ENCODE results near the gene TNS3.
"Not testable (repeated sequence)": the region's sequence is repeated elsewhere in the genome, so short reads cannot be mapped to it uniquely, and the experiment has no call there.

The TNS3 gene

DNA sequence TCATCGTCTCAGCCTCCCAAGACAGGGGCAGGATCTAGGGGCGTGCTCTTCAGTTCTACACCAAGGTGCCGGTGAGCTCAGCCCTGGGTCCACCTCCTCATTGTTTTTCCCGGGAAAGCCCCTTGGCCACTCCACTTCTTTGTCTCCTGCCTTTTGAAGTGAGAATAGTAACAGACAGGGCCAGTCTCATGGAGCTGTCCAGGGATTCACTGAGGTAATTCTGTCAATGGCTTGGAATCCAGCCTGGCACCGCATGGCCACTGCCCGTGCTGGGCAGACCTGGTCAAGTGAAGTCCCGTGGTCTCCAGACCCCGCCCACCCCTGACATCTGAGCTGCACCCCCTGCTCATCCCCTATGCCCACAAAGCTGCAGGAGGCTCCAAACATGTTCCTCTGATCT, 138.9 kb downstream of the TNS3 start:
- DNase-seq: no peak

DNA sequence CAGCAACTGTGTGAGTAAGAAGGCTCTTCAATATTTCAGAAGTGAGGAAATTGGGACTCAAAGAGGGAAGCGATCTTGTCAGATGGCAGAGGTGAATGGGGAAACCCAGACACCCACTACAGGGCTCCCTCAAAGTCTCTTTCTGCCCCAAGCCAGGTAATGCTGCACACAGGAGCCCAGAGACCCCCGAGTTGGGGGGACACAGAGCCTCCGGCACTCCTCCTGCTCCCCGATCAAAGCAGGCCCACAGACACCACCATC, 139.4 kb downstream of the TNS3 start:
- DNase-seq: no peak

DNA sequence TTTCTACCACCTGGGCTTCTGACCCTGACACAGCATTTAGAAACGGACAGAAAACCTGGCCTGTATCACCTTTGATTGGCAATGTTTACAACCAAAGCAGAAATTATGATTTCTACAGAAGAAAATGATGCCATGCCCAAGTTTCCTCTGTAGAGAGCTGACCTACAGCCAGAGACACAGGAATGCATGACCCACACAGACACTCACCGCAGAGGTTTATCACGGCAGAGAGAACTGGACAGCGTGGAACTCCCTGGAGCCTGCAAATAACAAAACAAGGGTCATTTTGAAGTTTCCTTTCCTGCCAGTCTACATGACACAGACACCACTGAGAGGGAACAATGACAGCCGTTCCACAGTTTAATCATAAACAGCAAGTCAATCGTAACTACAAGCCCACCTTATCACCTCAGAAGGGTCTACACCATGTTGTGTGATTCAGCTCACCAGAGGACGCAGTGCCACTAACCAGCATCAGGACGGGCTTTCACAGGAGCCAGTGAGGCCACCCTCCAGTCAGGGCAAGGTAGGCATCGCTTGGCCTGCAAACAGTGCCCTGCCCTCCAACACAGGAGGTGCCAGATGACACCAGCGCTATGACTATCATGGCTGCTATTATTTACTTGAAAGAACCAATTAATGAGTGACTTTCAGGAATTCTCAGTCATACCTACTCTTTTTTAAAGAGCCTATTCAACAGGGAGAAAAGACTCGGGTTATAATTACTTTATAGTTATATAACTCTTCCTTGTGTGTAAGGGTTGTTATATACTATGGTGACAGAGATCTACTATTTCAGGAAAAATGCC, 139.9 kb downstream of the TNS3 start:
- no peak for DNase-seq

DNA sequence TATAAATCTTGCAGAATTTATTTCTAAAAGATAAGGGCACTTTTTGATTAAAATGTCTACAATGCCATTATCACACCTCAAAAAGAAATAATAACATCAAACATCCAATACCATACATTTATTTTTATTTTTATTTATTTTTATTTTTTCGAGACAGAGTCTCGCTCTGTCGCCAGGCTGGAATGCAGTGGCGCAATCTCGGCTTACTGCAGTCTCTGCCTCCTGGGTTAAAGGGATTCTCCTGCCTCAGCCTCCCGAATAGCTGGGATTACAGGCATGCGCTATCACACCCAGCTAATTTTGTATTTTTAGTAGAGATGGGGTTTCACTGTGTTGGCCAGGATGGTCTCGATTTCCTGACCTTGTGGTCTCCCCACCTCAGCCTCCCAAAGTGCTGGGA, 140.9 kb downstream of the TNS3 start:
- DNase-seq: not testable (repeated sequence)

DNA sequence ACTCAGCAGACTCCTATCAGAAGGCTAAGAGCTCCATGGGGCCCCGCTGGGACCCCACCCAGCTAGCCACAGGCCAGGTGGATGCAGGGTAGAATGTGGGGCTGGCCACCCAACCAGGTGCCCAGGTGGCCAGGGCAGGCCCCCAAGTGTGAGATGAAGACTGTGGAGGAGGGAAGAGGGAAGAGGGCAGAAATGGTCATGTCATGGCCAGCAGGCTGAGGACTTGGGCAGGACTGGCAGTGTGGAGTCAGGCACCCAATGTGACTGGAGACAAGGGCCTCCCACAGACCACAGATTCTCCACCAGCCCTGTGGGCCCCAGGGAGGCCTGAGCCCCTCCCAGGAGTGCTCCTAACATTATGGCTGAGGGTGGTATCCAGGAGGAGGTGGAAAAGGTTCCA, 141.6 kb downstream of the TNS3 start:
- DNase-seq: no peak

GRCh38 chr7:47439181-47439667, 142.7 kb downstream of the TNS3 start:
- no peak for DNase-seq

- no peak for DNase-seq
These were observed 143.4 kb downstream of the TNS3 start for GRCh38 chr7:47438411-47439029.

- DNase-seq: no peak
These were observed 146.0 kb downstream of the TNS3 start for GRCh38 chr7:47435889-47436312.

- no peak for DNase-seq
These were observed 148.4 kb downstream of the TNS3 start for GRCh38 chr7:47433564-47433895.

DNA sequence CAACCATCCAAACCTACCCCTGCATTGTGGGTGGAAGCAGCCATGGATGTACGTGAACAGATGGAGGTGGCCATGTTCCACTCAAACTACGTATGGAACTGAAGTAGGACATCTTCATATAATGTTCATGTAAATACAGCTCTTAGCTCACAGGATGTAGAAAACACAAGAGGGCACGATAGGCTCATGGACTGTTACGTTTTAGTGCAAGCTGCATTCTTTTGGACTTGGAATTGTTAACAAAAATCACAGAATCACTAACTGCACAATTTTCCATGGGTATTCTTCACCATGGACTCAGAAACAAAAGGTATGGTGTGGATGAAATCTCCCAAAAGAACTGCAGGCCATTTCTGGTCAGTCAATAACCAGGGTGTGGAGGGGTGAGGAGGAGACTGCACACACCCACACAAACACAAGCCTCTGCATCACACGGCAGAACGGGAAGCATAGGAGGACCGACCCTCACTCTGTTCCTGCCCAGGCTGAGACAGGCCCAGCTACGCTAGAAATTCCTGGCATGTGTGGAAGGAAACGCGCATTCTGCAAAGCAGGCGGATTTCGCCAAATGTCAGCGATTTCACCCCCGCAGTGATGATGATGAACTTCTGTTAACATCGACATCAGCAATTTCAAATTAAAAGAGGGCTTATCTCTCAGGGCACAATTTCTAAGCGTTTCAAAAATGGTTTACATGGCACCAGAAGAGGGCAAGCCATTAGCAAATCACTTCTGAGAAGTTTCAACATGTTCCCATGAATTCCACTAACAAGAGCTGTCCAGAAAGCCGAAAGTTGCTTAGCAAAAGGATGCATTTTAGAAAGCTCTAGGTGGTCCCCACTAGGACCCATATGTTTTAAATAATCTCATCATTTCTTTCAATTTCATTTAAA, 149.0 kb downstream of the TNS3 start:
- no peak for DNase-seq

DNA sequence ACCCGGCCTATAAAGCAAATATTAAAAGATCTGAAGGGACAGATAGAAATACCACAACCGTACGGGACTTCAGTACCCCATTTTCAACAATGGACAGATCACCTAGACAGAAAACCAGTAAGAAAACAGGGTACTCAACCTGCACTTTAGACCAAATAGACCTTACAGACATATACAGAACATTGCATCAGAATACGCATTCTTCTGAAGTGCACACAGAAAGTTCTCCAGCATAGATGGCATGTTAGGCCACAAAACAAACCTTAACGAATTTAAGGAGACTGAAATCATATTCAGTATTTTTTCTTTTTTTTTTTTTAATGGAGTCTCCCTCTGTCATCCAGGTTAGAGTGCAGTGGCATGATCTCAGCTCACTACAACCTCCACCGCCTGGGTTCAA, 151.5 kb downstream of the TNS3 start:
- DNase-seq: no peak

GRCh38 chr7:47428768-47429472, 153.0 kb downstream of the TNS3 start:
- DNase-seq: no peak

DNA sequence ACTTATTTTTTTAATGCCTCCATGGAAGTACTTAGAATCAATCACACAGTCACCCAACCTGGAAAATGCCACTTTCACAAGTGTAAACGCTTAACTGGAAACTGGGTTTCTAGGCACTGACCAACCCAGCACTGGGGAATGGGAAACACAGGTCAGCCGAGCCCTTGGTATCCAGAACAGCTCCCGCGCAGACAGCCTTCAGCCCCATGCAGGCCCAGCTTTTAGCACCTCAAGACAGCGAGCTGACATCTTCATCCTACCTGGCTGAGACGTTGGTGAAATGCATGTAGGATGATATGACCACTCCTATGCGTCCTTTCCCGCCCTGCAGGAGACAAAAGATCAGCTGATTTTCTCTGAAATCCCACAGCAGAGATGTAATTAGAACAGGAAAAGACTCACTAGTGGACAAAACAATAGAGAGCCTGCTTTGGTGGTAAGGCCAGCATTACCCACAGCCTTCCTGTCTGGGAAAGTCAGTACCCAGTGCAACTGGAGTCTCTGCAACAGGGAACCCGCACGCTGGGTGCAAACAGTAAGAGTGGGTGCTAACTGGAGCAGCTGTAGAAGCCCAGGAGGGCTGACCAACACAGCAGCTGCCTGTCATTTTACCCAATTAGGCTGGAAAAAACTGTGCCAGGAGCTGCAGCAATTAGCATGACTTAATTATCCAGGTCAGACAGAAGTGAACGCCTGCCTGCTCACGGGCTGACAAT, 153.7 kb downstream of the TNS3 start:
- DNase-seq: no peak

DNA sequence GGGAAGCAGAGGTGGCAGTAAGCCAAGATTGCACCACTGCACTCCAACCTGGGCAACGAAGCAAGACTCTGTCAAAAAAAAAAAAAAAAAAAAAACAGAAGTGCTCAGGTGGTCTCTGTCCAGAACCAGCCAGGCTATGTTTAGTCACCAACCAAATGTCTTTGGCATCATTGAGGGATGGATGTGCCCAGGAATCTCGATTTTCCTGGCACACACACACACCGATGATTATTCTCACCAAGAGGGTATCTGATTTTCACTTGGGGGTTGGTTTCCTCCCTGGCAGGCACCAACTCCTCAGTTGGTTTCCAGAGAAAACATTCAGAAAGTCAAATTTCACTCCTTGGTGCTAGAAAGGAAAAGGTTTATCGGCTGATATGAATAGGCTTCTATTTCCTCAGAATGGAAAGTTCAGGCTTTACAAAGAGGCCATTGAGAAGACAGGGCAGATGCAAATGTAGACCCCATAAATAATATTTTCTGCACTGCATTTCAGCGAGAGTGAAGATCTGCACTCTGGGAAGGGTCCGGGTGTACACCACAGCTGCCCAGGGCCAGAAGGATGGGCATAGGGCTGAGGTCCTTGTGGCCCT, 154.8 kb downstream of the TNS3 start:
- no peak for DNase-seq

DNA sequence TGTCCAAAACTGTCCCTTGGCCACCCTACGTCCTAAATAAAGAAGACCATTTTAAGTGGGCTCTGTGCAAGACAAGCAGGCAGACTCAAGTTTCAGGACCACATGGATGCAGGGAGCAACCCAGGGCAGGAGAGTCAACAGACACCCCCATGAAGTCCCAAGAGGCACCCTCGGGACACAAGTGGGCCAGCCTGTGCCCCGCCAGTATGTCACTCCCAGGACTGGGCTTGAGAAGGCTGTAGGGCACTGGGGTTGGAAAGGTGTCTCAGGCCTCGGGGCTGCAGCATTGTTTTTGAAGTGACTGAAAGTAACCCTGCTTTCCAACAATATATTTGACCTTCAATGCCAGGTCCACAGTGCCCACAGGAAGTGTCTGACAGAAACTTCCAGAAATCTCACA, 157.4 kb downstream of the TNS3 start:
- no peak for DNase-seq

DNA sequence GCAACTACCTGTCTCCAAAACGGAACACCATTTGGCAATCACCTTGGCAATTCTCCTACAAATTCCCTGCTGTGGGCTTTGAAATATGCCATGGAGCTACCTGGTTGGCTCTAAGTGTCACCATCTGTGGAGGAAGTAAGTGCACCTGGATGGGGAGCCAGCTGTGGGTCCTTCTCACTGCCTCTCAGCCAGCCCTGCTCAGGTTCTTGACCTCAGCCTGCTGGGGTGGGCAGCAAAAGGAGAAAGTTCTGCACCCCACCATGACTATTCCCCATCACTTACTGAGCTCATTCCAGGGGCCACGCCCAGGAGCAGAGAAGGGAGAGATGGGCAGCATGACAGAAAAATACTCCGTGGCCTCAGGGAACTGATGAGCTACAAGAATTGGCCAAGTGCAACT, 158.7 kb downstream of the TNS3 start:
- no peak for DNase-seq

DNA sequence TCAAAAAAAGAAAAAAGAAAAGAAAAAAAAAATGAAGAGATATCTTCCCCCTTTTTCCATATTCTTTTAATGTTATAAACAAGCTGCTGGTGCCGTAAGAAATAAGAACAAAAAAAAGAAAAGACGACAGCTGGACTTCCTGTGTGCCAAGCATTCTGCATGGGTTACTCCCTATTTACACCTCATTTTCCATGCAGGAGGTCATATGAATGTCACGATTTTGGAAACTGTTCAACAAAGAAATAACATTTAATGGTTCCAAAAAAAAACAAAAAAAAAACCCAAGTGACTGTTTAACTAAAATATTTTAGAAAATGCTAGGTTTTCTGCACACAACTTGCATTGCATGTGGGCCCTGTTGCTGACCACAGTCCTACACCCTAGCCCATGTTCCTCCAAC, 159.3 kb downstream of the TNS3 start:
- no peak for DNase-seq

- no peak for DNase-seq
These were observed 160.5 kb downstream of the TNS3 start for GRCh38 chr7:47421456-47421855.

DNA sequence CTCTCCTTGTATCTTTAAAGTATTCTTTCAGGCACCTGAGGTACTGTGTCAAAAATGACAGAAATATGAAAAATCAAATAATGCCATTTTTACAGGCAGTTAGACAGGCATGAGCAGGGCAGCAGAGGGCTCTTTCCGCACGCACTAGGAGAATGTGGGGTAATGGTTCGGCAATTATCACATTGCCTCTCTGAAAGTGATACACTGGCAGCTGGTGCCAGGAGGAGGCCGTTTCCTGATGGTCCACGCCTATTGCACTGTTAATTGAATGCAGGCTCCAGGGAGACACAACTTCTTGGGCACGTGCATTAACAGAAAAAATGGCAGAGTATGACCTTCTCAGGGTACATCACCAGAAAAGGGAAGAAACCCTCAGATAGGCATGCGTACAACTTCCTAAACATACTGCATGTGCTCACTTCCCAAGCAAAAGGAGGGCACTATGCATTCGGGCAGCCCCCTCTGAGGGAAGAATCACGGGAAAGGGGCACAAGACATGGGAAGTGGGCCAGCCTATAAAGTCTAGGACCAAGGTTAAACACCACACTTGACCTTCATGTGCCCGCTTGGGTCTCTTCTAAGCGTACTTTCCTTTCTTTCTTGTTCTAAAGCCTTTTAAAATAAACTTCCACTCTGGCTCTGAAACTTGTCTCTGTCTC, 161.7 kb downstream of the TNS3 start:
- no peak for DNase-seq

DNA sequence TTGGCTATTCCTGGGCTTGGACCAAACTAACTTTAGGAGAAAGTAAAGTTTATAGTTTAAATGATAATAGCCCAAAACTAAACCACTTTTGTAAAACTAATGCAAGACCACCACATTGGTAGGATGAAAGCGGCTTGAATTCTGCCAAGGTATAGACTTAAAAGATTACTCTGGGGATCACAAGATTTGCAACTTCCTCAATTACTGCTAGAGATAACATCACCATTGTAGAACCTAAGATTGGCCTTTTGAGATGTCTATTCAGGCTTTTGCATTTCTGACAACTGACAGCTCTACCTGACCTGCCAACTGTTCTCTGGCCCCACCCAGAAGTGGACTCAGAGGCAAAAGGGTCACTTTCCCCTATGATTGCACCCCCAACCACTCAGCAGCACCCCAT, 162.4 kb downstream of the TNS3 start:
- DNase-seq: no peak

DNA sequence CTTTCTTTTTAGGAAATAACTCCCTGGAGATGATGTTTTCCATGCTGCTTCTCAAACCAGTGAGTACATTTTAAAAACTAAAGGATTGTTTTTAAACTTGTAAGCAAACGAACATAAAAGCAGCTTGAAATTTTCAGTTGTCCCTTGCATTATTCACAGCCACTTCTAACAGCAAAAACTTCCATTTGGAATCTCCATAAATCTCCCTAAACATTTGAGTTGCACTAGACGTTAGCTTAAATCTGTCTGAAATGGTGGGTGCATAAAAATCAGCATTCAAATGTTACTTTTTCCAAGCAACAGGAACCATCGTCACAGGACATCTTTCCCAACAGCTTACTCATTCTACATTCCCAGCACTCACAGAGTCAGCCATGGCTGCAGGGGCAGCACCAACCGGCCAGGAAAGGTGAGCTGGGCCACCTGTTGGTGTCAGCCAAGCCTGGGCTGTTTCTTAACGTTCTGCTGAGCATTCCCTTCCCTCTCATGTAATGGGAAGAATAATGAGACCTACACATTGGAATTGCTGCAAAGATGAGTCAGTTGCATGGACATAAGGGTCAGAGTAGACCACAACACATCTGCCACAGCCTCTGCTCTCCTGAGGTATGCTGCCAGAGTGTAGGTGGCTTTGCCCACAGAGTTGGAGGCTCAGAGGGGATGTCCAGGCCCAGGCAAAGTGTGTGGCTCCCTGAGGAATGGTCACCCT, 163.2 kb downstream of the TNS3 start:
- DNase-seq: no peak

Data from activated CD8-positive, alpha-beta memory T cell treated with anti-CD3 and anti-CD28 coated beads, Interleukin-2, amount 50 U/mL, for 48 hours (primary cell).